Liver (tissue), 9 donors: Measurements from ENCODE around the gene GDF11. TPM values are rescaled to one million over a fixed set of nuclear protein-coding genes. Genes with fewer than 3 reads are reported as not detected.

ENCODE experiments used
- DNase-seq: peaks from one replicate; pipeline ENCODE4 v3.0.0-alpha.2; 2017; ENCODE audit warnings: low spot score
- H3K27ac ChIP-seq, 2 donors: one replicate each; pipeline ENCODE4 v1.7.0; 2013; ENCODE audit warnings: inconsistent platforms in 2 of 2, low read length in 2 of 2, control low read depth in 1 of 2, low read depth in 1 of 2, mild to moderate bottlenecking in 1 of 2
- H3K27me3 ChIP-seq, 4 donors: one replicate each; pipeline versions ENCODE4 v1.6.1 to v1.7.0; 2013; ENCODE audit warnings: low read length in 3 of 4, inconsistent platforms in 1 of 4, mild to moderate bottlenecking in 1 of 4, moderate library complexity in 1 of 4; ENCODE audit not compliant: control insufficient read depth in 4 of 4, insufficient read depth in 4 of 4
- H3K36me3 ChIP-seq, 4 donors: one replicate each; pipeline versions ENCODE4 v1.6.1 to v1.7.0; 2013; ENCODE audit warnings: low read length in 3 of 4, mild to moderate bottlenecking in 3 of 4, low read depth in 1 of 4, moderate library complexity in 1 of 4; ENCODE audit not compliant: control insufficient read depth in 4 of 4, insufficient read depth in 3 of 4
- H3K4me1 ChIP-seq, 4 donors: one replicate each; pipeline versions ENCODE4 v1.6.1 to v1.7.0; 2013; ENCODE audit warnings: low read length in 3 of 4, mild to moderate bottlenecking in 3 of 4, moderate library complexity in 1 of 4; ENCODE audit not compliant: control insufficient read depth in 4 of 4, insufficient read depth in 4 of 4
- H3K4me3 ChIP-seq, 3 donors: one replicate each; pipeline versions ENCODE4 v1.6.1 to v1.7.0; 2013; ENCODE audit warnings: low read length in 3 of 3, control low read depth in 1 of 3, low read depth in 1 of 3, mild to moderate bottlenecking in 1 of 3
- H3K9ac ChIP-seq, 2 donors: one replicate each; pipeline ENCODE4 v1.7.0; 2013; ENCODE audit warnings: low read length in 2 of 2, mild to moderate bottlenecking in 2 of 2, moderate library complexity in 2 of 2, control low read depth in 1 of 2, low read depth in 1 of 2
- H3K9me3 ChIP-seq, 4 donors: one replicate each; pipeline versions ENCODE4 v1.6.1 to v1.7.0; 2013; ENCODE audit warnings: low read length in 3 of 4; ENCODE audit not compliant: control insufficient read depth in 4 of 4
- ATF3 ChIP-seq: IDR thresholded peaks from 2 replicates; pipeline ENCODE4 v1.6.1; 2016; ENCODE audit warnings: antibody characterized with exemption
- EGR1 ChIP-seq, 2 donors: IDR thresholded peaks; 2 replicates each; pipeline ENCODE4 v1.6.1; 2016 to 2018; ENCODE audit warnings: antibody characterized with exemption in 2 of 2, low read depth in 2 of 2
- FOXA1 ChIP-seq: IDR thresholded peaks from 2 replicates; pipeline ENCODE4 v1.6.1; 2016; ENCODE audit warnings: antibody characterized with exemption
- FOXA2 ChIP-seq: IDR thresholded peaks from 2 replicates; pipeline ENCODE4 v1.6.1; 2016; ENCODE audit warnings: antibody characterized with exemption
- GABPA ChIP-seq, 2 donors: IDR thresholded peaks in 1 of 2; conservative IDR thresholded peaks in 1 of 2; 2 replicates each; pipeline ENCODE4 v1.6.1; 2016; ENCODE audit warnings: antibody characterized with exemption in 2 of 2, mild to moderate bottlenecking in 1 of 2, moderate library complexity in 1 of 2
- HNF4A ChIP-seq, 2 donors: conservative IDR thresholded peaks; 2 replicates each; pipeline ENCODE4 v1.6.1; 2016; ENCODE audit warnings: antibody characterized with exemption in 2 of 2, mild to moderate bottlenecking in 2 of 2
- HNF4G ChIP-seq: IDR thresholded peaks from 2 replicates; pipeline ENCODE4 v1.6.1; 2016; ENCODE audit warnings: antibody characterized with exemption
- JUND ChIP-seq, 2 donors: IDR thresholded peaks; 2 replicates each; pipeline ENCODE4 v1.6.1; 2016; ENCODE audit warnings: antibody characterized with exemption in 2 of 2
- NR2F2 ChIP-seq: IDR thresholded peaks from 2 replicates; pipeline ENCODE4 v1.6.1; 2016; ENCODE audit warnings: antibody characterized with exemption
- RAD21 ChIP-seq, 2 donors: IDR thresholded peaks; 2 replicates each; pipeline ENCODE4 v1.6.1; 2016; ENCODE audit warnings: antibody characterized with exemption in 2 of 2, mild to moderate bottlenecking in 2 of 2
- RXRA ChIP-seq, 2 donors: IDR thresholded peaks; 2 replicates each; pipeline ENCODE4 v1.6.1; 2017 to 2018; ENCODE audit warnings: antibody characterized with exemption in 2 of 2, mild to moderate bottlenecking in 1 of 2
- SP1 ChIP-seq: IDR thresholded peaks from 2 replicates; pipeline ENCODE4 v1.6.1; 2018; ENCODE audit warnings: antibody characterized with exemption, mild to moderate bottlenecking
- TAF1 ChIP-seq: conservative IDR thresholded peaks from 2 replicates; pipeline ENCODE4 v1.6.1; 2016; ENCODE audit warnings: antibody characterized with exemption, mild to moderate bottlenecking
- YY1 ChIP-seq: IDR thresholded peaks from 2 replicates; pipeline ENCODE4 v1.6.1; 2016; ENCODE audit warnings: antibody characterized with exemption, mild to moderate bottlenecking
- ZBTB33 ChIP-seq: IDR thresholded peaks from 2 replicates; pipeline ENCODE4 v1.6.1; 2016; ENCODE audit warnings: antibody characterized with exemption
- WGBS: extraction: QIAGEN DNeasy Blood & Tissue Kit; methylation state at CpG from one replicate; pipeline ENCODE4 v1.1.7; 2013; 5-methylcytosine and 5-hydroxymethylcytosine counted together
- polyA plus RNA-seq, 2 donors: library from polyadenylated mRNA; stranded (reverse) in 1 of 2; unstranded in 1 of 2; fragments of 200-250 nt in 1 of 2; fragments of >200 nt in 1 of 2; fragmentation: Nextera tagmentation in 1 of 2; extraction: Ambion mirVana in 1 of 2; gene quantifications; one replicate each; pipeline versions ENCODE4 v1.2.1 to v1.2.3, GENCODE V29; 2013 to 2015
- total RNA-seq, 2 donors: library from RNA; depleted of rRNA; stranded (reverse); fragments of >200 nt; gene quantifications; one replicate each; pipeline ENCODE4 v1.2.3, GENCODE V29; 2014
- TF ChIP-seq, protein P1 (sequence below): fragments of 150-350 bp; IDR thresholded peaks from 2 replicates; pipeline ENCODE4 v1.5.1; 2017; ENCODE audit warnings: improper control_type of control experiment, low read depth, low read length; ENCODE audit not compliant: missing input control
- TF ChIP-seq, protein P2 (sequence below): IDR thresholded peaks from 2 replicates; pipeline ENCODE4 v1.6.1; 2016; ENCODE audit warnings: antibody characterized with exemption, mild to moderate bottlenecking
- TF ChIP-seq, protein P3 (sequence below): IDR thresholded peaks from 2 replicates; pipeline ENCODE4 v1.6.1; 2016; ENCODE audit warnings: antibody characterized with exemption
- donor health status: healthy.
- donor health status: healthy.
- donor health status: healthy.
- donor health status: healthy.
- donor health status: healthy.

GDF11 gene
- total and polyA plus RNA-seq, 4 donors: 0.40 to 5.0 (median 0.70) TPM

DNA sequence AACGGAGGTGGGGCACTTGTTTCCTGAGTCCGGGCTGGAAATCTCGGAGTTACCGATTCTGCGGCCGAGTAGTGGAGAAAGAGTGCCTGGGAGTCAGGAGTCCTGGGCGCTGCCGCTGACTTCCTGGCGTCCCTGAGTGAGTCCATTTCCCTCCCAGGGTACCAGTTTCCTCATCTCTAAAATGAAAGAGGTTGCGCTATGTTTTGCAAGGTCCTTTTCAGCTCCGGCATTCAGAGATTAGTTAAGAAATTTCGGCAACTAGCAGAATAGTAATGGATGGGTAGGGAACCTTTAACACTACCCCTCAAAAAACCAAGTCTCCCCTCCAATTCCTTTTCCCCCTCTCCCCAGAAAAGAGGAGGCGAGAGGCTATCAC lies 26.4 kb upstream of the GDF11 start:
- WGBS: 8% methylated on average over 13 of the region's 13 CpGs
- Histone ChIP-seq H3K27me3 (no peaks in the 10 kb centered on the region), H3K27ac (peak overlapping the region; percentile 91 to 93), H3K4me1 (peaks cover 28 to 63% (median 52%) of the 10 kb centered on the region in 4 donors), H3K4me3 (peak overlapping the region; percentile 71 to 92 (median 84)), H3K36me3 (no peaks in the 10 kb centered on the region), H3K9me3 (no peaks in the 10 kb centered on the region), H3K9ac (peak overlapping the region in 1 of 2 donors; percentile 77)
- TF ChIP-seq TAF1 (no peak), ZBTB33 (no peak), RAD21 (IDR thresholded peaks at IDR 0.05) (no peak), SP1 (no peak), FOXA1 (no peak), GABPA (IDR thresholded peaks at IDR 0.05 in 1 of 2, conservative IDR thresholded peaks at IDR 0.05 in 1 of 2) (no peak), RXRA (IDR thresholded peaks at IDR 0.05) (no peak), NR2F2 (no peak), HNF4G (no peak), FOXA2 (no peak), EGR1 (IDR thresholded peaks at IDR 0.05; ENCODE audit: low read depth in 2 of 2) (no peak), YY1 (no peak), HNF4A (conservative IDR thresholded peaks at IDR 0.05) (no peak), JUND (IDR thresholded peaks at IDR 0.05) (no peak), ATF3 (no peak)
- TF ChIP-seq, protein P1, sequence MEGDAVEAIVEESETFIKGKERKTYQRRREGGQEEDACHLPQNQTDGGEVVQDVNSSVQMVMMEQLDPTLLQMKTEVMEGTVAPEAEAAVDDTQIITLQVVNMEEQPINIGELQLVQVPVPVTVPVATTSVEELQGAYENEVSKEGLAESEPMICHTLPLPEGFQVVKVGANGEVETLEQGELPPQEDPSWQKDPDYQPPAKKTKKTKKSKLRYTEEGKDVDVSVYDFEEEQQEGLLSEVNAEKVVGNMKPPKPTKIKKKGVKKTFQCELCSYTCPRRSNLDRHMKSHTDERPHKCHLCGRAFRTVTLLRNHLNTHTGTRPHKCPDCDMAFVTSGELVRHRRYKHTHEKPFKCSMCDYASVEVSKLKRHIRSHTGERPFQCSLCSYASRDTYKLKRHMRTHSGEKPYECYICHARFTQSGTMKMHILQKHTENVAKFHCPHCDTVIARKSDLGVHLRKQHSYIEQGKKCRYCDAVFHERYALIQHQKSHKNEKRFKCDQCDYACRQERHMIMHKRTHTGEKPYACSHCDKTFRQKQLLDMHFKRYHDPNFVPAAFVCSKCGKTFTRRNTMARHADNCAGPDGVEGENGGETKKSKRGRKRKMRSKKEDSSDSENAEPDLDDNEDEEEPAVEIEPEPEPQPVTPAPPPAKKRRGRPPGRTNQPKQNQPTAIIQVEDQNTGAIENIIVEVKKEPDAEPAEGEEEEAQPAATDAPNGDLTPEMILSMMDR: no peak
- TF ChIP-seq, protein P2, sequence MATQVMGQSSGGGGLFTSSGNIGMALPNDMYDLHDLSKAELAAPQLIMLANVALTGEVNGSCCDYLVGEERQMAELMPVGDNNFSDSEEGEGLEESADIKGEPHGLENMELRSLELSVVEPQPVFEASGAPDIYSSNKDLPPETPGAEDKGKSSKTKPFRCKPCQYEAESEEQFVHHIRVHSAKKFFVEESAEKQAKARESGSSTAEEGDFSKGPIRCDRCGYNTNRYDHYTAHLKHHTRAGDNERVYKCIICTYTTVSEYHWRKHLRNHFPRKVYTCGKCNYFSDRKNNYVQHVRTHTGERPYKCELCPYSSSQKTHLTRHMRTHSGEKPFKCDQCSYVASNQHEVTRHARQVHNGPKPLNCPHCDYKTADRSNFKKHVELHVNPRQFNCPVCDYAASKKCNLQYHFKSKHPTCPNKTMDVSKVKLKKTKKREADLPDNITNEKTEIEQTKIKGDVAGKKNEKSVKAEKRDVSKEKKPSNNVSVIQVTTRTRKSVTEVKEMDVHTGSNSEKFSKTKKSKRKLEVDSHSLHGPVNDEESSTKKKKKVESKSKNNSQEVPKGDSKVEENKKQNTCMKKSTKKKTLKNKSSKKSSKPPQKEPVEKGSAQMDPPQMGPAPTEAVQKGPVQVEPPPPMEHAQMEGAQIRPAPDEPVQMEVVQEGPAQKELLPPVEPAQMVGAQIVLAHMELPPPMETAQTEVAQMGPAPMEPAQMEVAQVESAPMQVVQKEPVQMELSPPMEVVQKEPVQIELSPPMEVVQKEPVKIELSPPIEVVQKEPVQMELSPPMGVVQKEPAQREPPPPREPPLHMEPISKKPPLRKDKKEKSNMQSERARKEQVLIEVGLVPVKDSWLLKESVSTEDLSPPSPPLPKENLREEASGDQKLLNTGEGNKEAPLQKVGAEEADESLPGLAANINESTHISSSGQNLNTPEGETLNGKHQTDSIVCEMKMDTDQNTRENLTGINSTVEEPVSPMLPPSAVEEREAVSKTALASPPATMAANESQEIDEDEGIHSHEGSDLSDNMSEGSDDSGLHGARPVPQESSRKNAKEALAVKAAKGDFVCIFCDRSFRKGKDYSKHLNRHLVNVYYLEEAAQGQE: no peak
- TF ChIP-seq, protein P3, sequence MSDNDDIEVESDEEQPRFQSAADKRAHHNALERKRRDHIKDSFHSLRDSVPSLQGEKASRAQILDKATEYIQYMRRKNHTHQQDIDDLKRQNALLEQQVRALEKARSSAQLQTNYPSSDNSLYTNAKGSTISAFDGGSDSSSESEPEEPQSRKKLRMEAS: no peak
- DNase-seq: no peak
